H1 (cell line): Measurements from ENCODE around the gene ZBTB20. TPM values are rescaled to one million over a fixed set of nuclear protein-coding genes. Genes with fewer than 3 reads are reported as not detected.

ENCODE experiments used
- RNF2 ChIP-seq: fragments of 200-900, 300-1000 bp; sonication (generic); IDR thresholded peaks from 2 replicates; pipeline ENCODE4 v1.7.1; 2016; ENCODE audit warnings: borderline replicate concordance, low read depth, mild to moderate bottlenecking, antibody characterized with exemption, low read length; ENCODE audit not compliant: poor library complexity, severe bottlenecking; ENCODE audit errors: missing control alignments
- YY1 ChIP-seq: IDR thresholded peaks from 2 replicates; pipeline ENCODE4 v1.6.1; 2011; ENCODE audit warnings: low read depth, mild to moderate bottlenecking, low read length
- polyA plus RNA-seq, 7 experiments: library from polyadenylated mRNA; depleted of rRNA in 3 of 7; stranded (reverse) in 5 of 7; unstranded in 2 of 7; fragments of >200 nt in 5 of 7; fragments of 200-250 nt in 2 of 7; gene quantifications; 1 replicate in 5 of 7; 2 replicates in 1 of 7; 4 replicates in 1 of 7; pipeline versions ENCODE4 v1.2.1 to v1.2.3, GENCODE V29; 2011 to 2013; ENCODE audit warnings: missing spikeins in 2 of 7, mixed read lengths in 2 of 7
- total RNA-seq: library from RNA; stranded (reverse); fragmentation: NEBNext Ultra II Directional; extraction: Animal tissue kit (Norgen Biotek cat#: 25700); gene quantifications from 2 replicates; pipeline ENCODE4 v1.2.1, GENCODE V29; 2021
- TF ChIP-seq, protein P1 (sequence below): IDR thresholded peaks from 2 replicates; pipeline ENCODE4 v1.6.1; 2012; ENCODE audit warnings: low read length, inconsistent platforms

Gene ZBTB20
- total and polyA plus RNA-seq, 2 of the 8 experiments (the other 6 are each of a cell fraction or from before 2014, with no cell fraction given): 0.35 to 1.3 TPM

DNA sequence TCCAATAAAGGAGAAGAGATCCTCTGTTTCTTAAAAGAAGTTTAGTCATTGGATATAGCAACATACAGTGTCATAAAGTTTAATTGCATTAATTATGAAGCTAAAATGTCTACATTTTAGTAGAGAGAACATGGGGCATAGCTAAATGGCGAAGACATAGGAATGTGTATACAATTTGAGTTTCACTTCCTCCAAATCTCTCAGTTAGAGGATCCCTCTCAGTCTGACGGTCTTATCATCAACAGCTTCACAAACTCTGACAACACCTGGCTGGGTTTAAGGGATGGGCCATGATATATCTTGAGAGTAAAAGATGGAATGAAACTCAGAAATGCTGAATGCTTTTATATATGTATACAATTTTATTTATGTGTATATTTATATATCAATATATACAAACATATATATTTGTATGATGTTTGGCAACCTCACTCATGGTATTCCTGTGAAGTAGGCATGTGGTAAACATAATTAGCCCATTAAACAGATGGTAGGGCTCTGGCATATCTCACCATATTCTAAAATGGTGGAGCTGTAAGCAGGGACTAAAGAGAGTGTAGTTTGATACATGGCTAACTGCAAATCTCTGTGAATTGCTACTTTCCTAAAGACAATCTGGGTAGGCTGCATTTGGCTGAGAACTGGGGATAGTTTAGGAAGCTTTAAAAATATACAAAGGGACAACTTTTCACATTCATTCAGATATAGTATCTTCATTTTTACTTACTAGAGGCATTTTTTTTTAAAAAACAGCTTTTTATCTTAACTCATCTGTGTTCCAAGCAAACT is 741.7 kb downstream of the ZBTB20 start (continued):
- TF ChIP-seq RNF2 (no peak), YY1 (no peak)
- TF ChIP-seq, protein P1, sequence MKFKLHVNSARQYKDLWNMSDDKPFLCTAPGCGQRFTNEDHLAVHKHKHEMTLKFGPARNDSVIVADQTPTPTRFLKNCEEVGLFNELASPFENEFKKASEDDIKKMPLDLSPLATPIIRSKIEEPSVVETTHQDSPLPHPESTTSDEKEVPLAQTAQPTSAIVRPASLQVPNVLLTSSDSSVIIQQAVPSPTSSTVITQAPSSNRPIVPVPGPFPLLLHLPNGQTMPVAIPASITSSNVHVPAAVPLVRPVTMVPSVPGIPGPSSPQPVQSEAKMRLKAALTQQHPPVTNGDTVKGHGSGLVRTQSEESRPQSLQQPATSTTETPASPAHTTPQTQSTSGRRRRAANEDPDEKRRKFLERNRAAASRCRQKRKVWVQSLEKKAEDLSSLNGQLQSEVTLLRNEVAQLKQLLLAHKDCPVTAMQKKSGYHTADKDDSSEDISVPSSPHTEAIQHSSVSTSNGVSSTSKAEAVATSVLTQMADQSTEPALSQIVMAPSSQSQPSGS: no peak
